ENCODE measurements around the gene MCU. TPM values are rescaled to one million over a fixed set of nuclear protein-coding genes. Genes with fewer than 3 reads are reported as not detected.
"Not testable (repeated sequence)": the region's sequence is repeated elsewhere in the genome, so short reads cannot be mapped to it uniquely, and the experiment has no call there.

MCU gene
- total RNA-seq, 1 experiment from 2014 or later = 115 TPM

GRCh38 chr10:72712136-72712535 lies 20.2 kb downstream of the MCU start:
- no peak for DNase-seq (ENCODE audit: low read depth)
- in situ Hi-C loops (cut with HindIII; ENCODE audit: low pct_unique_long_range_greater_than_20kb, low sequenced_read_pairs) = no loop called here

DNA sequence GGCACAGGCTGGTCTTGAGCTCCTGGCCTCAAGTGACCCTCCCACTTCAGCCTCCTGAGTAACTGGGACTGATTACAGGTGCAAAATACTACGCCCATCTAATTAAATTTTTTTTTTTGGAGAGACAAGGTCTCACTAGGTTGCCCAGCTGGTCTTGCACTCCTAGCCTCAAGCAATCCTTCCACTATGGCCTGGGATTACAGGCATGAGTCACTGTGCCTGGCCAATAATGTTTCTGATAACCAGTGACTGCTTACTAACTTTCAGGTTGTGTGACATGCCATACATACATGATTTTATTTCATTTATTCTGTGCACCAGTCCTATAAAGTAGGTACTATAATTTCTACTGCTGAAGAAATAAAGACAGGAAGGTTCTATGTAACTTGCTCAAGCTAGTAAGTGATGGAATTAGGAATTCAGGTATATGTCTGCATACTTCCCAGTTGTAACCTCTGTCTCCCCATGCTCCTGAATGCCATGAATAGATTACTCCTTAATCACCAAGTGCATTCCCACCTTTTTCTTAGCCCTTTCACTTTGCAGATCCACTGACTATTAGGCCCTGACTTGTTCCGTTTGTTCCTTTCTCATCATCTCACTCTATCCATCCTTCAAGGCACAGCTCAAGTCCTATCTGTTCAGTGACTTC lies 28.1 kb downstream of the MCU start:
- in situ Hi-C loops (cut with HindIII; ENCODE audit: low pct_unique_long_range_greater_than_20kb, low sequenced_read_pairs) = no loop called here
- DNase-seq (ENCODE audit: low read depth) = no peak

- in situ Hi-C loops (cut with HindIII; ENCODE audit: low pct_unique_long_range_greater_than_20kb, low sequenced_read_pairs) = no loop called here
- no peak for DNase-seq (ENCODE audit: low read depth)
Observed at GRCh38 chr10:72720814-72721660, 29.1 kb downstream of the MCU start.

DNA sequence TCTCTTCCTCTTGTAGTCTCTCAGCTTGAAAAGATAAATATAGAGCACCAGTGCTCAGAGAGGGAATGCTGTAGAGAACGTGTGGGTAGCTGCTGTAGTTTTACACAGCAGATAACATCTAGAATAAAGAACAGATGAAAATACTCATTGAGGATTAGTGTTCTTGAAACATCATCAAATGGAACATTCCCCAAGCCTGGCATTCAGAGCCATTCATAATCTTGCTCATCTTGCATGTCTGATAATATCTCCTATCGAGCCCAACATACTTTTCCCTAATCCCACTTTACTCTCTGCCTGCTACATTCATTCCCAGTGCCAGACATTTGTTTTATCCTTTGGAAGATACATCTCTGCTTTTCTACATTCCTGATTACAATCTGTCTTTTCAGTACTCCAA lies 35.2 kb downstream of the MCU start:
- no peak for DNase-seq (ENCODE audit: low read depth)
- in situ Hi-C loops (cut with HindIII; ENCODE audit: low pct_unique_long_range_greater_than_20kb, low sequenced_read_pairs) = no loop called here

GRCh38 chr10:72728462-72728861 lies 36.5 kb downstream of the MCU start:
- in situ Hi-C loops (cut with HindIII; ENCODE audit: low pct_unique_long_range_greater_than_20kb, low sequenced_read_pairs) = no loop called here
- no peak for DNase-seq (ENCODE audit: low read depth)

GRCh38 chr10:72729528-72729927 lies 37.6 kb downstream of the MCU start:
- in situ Hi-C loops (cut with HindIII; ENCODE audit: low pct_unique_long_range_greater_than_20kb, low sequenced_read_pairs) = no loop called here
- DNase-seq (ENCODE audit: low read depth) = no peak

- in situ Hi-C loops (cut with HindIII; ENCODE audit: low pct_unique_long_range_greater_than_20kb, low sequenced_read_pairs) = no loop called here
- no peak for DNase-seq (ENCODE audit: low read depth)
Observed at GRCh38 chr10:72730479-72730878, 38.5 kb downstream of the MCU start.

- no peak for DNase-seq (ENCODE audit: low read depth)
- in situ Hi-C loops (cut with HindIII; ENCODE audit: low pct_unique_long_range_greater_than_20kb, low sequenced_read_pairs) = no loop called here
Observed at GRCh38 chr10:72731916-72732419, 40.0 kb downstream of the MCU start.

- in situ Hi-C loops (cut with HindIII; ENCODE audit: low pct_unique_long_range_greater_than_20kb, low sequenced_read_pairs) = no loop called here
Observed at GRCh38 chr10:72732521-72732920, 40.6 kb downstream of the MCU start.

GRCh38 chr10:72733989-72734388 lies 42.0 kb downstream of the MCU start:
- in situ Hi-C loops (cut with HindIII; ENCODE audit: low pct_unique_long_range_greater_than_20kb, low sequenced_read_pairs) = no loop called here
- DNase-seq (ENCODE audit: low read depth) = no peak

More at GRCh38 chr10:72732521-72732920, 40.6 kb downstream of the MCU start:
- no peak for DNase-seq (ENCODE audit: low read depth)

DNA sequence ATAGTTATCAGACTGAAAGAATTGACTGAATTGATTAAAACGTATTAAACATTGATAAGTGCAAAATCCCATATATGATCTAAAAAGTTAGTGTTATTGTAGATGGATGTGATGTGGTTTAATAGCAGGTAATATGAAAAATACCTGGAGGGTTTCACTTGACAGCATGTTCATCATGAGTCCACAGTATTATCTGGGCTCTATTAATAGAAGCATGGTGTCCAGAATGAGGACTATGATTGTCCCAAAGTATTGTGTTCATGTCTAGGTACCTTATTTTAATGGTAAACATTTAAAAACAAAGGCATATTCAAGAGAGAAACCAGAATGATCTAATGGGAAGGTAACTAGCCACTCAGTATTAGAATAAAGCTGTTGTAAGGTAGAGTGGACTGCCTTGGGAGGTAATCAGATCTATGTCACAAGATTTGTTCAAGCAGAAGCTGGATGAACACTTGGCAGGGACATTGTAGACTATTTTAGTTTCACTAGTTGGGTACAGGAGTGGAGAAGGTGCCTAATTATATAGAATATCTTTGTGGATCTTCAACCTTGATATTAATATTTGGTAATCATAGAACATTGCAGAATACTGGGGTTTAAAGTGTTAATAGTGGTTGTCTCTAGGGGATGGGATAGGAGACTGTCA lies 43.5 kb downstream of the MCU start:
- in situ Hi-C loops (cut with HindIII; ENCODE audit: low pct_unique_long_range_greater_than_20kb, low sequenced_read_pairs) = no loop called here
- no peak for DNase-seq (ENCODE audit: low read depth)

GRCh38 chr10:72736176-72736827 lies 44.4 kb downstream of the MCU start:
- in situ Hi-C loops (cut with HindIII; ENCODE audit: low pct_unique_long_range_greater_than_20kb, low sequenced_read_pairs) = no loop called here
- peak; percentile 19 for DNase-seq (ENCODE audit: low read depth)

DNA sequence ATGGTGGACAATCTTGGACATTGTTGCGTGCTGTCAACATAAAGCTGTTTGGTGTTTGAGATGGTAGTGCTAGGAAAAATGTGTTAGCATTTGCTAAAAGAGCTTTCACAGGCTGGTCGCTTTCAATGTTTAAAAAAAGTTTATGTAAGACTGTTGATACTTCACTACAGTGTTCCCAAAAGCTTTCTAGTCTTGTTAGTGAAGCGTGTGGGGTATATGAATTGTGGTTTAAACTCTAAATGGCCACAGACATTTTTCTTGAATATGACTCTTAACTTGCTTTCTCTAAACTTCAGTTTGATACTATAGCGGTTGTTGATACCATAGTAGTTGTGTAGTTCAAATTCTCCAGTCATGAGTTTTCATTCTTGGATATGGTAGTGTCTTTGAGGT lies 44.9 kb downstream of the MCU start:
- DNase-seq (ENCODE audit: low read depth) = no peak
- in situ Hi-C loops (cut with HindIII; ENCODE audit: low pct_unique_long_range_greater_than_20kb, low sequenced_read_pairs) = no loop called here

GRCh38 chr10:72737357-72737756 lies 45.4 kb downstream of the MCU start:
- DNase-seq (ENCODE audit: low read depth); in situ Hi-C loops (cut with HindIII; ENCODE audit: low pct_unique_long_range_greater_than_20kb, low sequenced_read_pairs): not testable (repeated sequence)

DNA sequence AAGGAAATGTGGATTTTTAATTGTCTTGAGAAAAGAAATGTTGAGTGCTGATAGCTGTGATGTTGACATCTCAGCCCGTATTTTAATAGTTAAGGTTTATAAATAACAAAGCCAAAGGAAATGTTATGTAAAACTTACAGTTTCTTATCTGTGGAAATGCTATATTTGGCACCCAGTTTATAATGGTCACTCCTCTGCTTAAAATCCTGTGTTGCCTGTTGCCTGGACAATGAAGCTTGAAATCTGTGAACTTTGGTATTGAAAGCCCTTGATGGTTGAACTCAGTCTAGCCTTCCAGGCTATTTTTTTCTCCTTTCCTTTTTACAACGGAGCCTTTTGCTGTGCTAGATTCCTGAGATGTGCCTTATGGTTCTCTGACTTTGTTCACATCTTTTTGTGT lies 46.5 kb downstream of the MCU start:
- in situ Hi-C loops (cut with HindIII; ENCODE audit: low pct_unique_long_range_greater_than_20kb, low sequenced_read_pairs) = no loop called here
- DNase-seq (ENCODE audit: low read depth) = no peak

DNA sequence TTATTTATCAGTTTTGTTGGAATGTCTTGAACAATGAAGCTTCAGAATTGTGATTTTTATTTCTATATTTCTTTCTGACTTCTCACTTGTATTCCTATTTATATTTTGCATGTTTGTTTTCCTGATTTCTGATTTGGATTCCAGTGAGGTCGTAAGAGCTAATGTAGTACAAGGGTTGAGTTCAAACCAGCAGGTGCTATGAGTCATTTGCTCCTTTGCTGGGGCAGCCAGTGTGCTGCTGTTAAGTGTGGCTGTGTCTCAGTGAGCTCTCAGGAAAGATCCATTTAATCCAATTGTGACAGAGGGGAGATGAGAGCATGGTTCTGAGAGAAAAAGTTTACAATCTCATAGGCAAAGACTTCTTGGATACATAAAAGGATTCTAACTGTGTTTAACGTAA lies 48.6 kb downstream of the MCU start:
- peak; percentile 34 for DNase-seq (ENCODE audit: low read depth)
- in situ Hi-C loops (cut with HindIII; ENCODE audit: low pct_unique_long_range_greater_than_20kb, low sequenced_read_pairs) = no loop called here

- in situ Hi-C loops (cut with HindIII; ENCODE audit: low pct_unique_long_range_greater_than_20kb, low sequenced_read_pairs) = no loop called here
Observed at GRCh38 chr10:72742092-72742491, 50.1 kb downstream of the MCU start.

DNA sequence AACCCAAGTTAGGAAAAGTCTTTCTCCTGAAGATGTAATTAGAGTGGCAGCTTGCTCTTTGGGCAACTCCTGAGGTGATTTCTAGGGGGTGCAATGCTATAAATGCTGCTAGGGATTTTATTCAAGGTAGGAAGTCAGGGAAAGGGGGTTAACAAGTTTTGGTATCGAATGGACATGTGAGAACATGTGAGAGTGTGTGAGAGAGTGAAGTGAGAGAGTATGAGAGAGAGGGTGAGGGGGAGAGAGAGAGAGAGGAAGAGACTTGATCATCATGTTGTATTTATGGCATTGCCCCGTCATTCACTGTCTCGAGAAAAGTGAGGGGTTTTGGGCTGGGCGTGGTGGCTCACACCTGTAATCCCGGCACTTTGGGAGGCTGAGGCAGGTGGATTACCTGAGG lies 50.9 kb downstream of the MCU start:
- DNase-seq (ENCODE audit: low read depth) = no peak
- in situ Hi-C loops (cut with HindIII; ENCODE audit: low pct_unique_long_range_greater_than_20kb, low sequenced_read_pairs) = no loop called here

More at GRCh38 chr10:72742092-72742491, 50.1 kb downstream of the MCU start:
- DNase-seq (ENCODE audit: low read depth) = no peak

DNA sequence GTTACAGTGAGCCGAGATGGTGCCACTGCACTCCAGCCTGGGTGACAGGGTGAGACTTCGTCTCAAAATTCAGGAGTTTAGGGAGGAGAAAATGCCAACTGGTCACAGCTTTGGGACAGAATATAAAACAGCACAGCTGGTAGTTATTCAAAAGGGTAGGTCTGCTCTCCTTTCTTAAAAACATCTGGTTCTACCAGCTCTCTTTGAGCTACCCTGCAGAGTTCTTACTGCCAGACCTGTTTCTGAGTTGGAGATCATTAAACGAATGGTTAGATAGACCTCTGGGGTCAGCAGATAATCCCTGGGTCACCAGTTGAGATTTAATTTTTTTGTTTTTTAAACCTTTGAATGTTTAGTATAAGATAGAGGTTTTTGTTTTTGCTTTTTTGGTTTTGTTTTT lies 52.6 kb downstream of the MCU start:
- in situ Hi-C loops (cut with HindIII; ENCODE audit: low pct_unique_long_range_greater_than_20kb, low sequenced_read_pairs) = no loop called here
- DNase-seq (ENCODE audit: low read depth) = no peak
